ENCODE results near the gene ERMARD.

Gene ERMARD

GRCh38 chr6:169779896-169780295 is 28.5 kb downstream of the ERMARD start:
- DNase-seq (ENCODE audit: extremely low spot score) = no peak
- POLR2A ChIA-PET = no interaction called here
- CTCF ChIA-PET = interaction anchor here (0.9 to 1.2 kb wide), 2 partner anchors 9 to 25 kb away, joined by 3 to 8 read pairs; no protein-coding TSS in a partner anchor
- TF ChIP-seq CTCF (IDR thresholded peaks at IDR 0.05; ENCODE audit: control extremely low read depth, extremely low read depth, low read depth, missing control alignments) = no peak

- ChIA-PET CTCF (interaction anchor here (1.2 kb wide), 1 partner anchor 9 kb away, joined by 8 read pairs; no protein-coding TSS in a partner anchor), POLR2A (no interaction called here)
- DNase-seq (ENCODE audit: extremely low spot score) = no peak
- no peak for TF ChIP-seq CTCF (IDR thresholded peaks at IDR 0.05; ENCODE audit: control extremely low read depth, extremely low read depth, low read depth, missing control alignments)
Observed at GRCh38 chr6:169780571-169781091, 29.2 kb downstream of the ERMARD start.

- no peak for DNase-seq (ENCODE audit: extremely low spot score)
- ChIA-PET CTCF (interaction anchor here (2.0 kb wide), 1 partner anchor 10 kb away, joined by 8 read pairs; no protein-coding TSS in a partner anchor), POLR2A (no interaction called here)
- TF ChIP-seq CTCF (IDR thresholded peaks at IDR 0.05; ENCODE audit: control extremely low read depth, extremely low read depth, low read depth, missing control alignments) = no peak
Observed at GRCh38 chr6:169782966-169783365, 31.5 kb downstream of the ERMARD start.

GRCh38 chr6:169783401-169783800 is 32.0 kb downstream of the ERMARD start:
- ChIA-PET POLR2A (no interaction called here), CTCF (interaction anchor here (2.0 kb wide), 1 partner anchor 10 kb away, joined by 8 read pairs; no protein-coding TSS in a partner anchor)
- TF ChIP-seq CTCF (IDR thresholded peaks at IDR 0.05; ENCODE audit: control extremely low read depth, extremely low read depth, low read depth, missing control alignments) = no peak
- DNase-seq (ENCODE audit: extremely low spot score) = no peak

- POLR2A ChIA-PET = no interaction called here
- CTCF ChIA-PET = interaction anchor here (2.0 kb wide), 1 partner anchor 11 kb away, joined by 8 read pairs; no protein-coding TSS in a partner anchor
- no peak for DNase-seq (ENCODE audit: extremely low spot score)
- no peak for TF ChIP-seq CTCF (IDR thresholded peaks at IDR 0.05; ENCODE audit: control extremely low read depth, extremely low read depth, low read depth, missing control alignments)
Observed at GRCh38 chr6:169783971-169784820, 32.8 kb downstream of the ERMARD start.

GRCh38 chr6:169784821-169785340 is 33.5 kb downstream of the ERMARD start:
- ChIA-PET POLR2A (no interaction called here), CTCF (no interaction called here)
- TF ChIP-seq CTCF (IDR thresholded peaks at IDR 0.05; ENCODE audit: control extremely low read depth, extremely low read depth, low read depth, missing control alignments) = no peak
- DNase-seq (ENCODE audit: extremely low spot score) = no peak

Measured in GM10248 (cell line).